GM12878 (cell line): ENCODE data around the gene PROSER3. TPM values are rescaled to one million over a fixed set of nuclear protein-coding genes. Genes with fewer than 3 reads are reported as not detected.

Experiments used
- ASH2L ChIP-seq: fragments of 300-600, 200-600 bp; sonication (generic); IDR thresholded peaks from 2 replicates; pipeline ENCODE4 v1.6.1; 2017; ENCODE audit warnings: low read depth, mild to moderate bottlenecking, borderline replicate concordance
- ATF7 ChIP-seq: fragments of 450-650 bp; IDR thresholded peaks from 2 replicates; pipeline ENCODE4 v1.6.1; 2016; ENCODE audit warnings: low read depth, mild to moderate bottlenecking
- BCL11A ChIP-seq: IDR thresholded peaks from 2 replicates; pipeline ENCODE4 v1.6.1; 2011; ENCODE audit warnings: low read depth, low read length
- BMI1 ChIP-seq: fragments of 450-650 bp; IDR thresholded peaks from 2 replicates; pipeline ENCODE4 v1.6.1; 2016; ENCODE audit warnings: mild to moderate bottlenecking, moderate library complexity, borderline replicate concordance
- CBFB ChIP-seq: IDR thresholded peaks from 2 replicates; pipeline ENCODE4 v1.6.1; 2016; ENCODE audit warnings: antibody characterized with exemption, low read depth
- CBX5 ChIP-seq: sonication (generic); IDR thresholded peaks from 2 replicates; pipeline ENCODE4 v1.6.1; 2016; ENCODE audit warnings: low read depth, moderate library complexity, mild to moderate bottlenecking, inconsistent platforms
- ESRRA ChIP-seq: IDR thresholded peaks from 2 replicates; pipeline ENCODE4 v1.6.1; 2012; ENCODE audit warnings: mild to moderate bottlenecking, low read length, improper control_type of control experiment
- GATAD2B ChIP-seq: fragments of 450-650 bp; conservative IDR thresholded peaks from 2 replicates; pipeline ENCODE4 v1.6.1; 2017; ENCODE audit warnings: low read depth, mild to moderate bottlenecking, moderate library complexity
- MXI1 ChIP-seq: fragments of 150-350 bp; IDR thresholded peaks from 2 replicates; pipeline ENCODE4 v1.6.1; 2011; ENCODE audit warnings: low read depth, mild to moderate bottlenecking, inconsistent platforms, low read length, improper control_type of control experiment
- NFIC ChIP-seq: IDR thresholded peaks from 2 replicates; pipeline ENCODE4 v1.6.1; 2012; ENCODE audit warnings: low read depth, mild to moderate bottlenecking, inconsistent platforms, low read length, moderate library complexity
- NFXL1 ChIP-seq: fragments of 450-650 bp; IDR thresholded peaks from 2 replicates; pipeline ENCODE4 v1.6.1; 2017; ENCODE audit warnings: antibody characterized with exemption, mild to moderate bottlenecking, borderline replicate concordance
- NFYB ChIP-seq: IDR thresholded peaks from 2 replicates; pipeline ENCODE4 v1.6.1; 2011; ENCODE audit warnings: low read depth, mild to moderate bottlenecking, low read length, improper control_type of control experiment, moderate library complexity; ENCODE audit not compliant: insufficient read depth
- POLR2A ChIP-seq: IDR thresholded peaks from 2 replicates; pipeline ENCODE4 v1.6.1; 2011; ENCODE audit warnings: low read depth, mild to moderate bottlenecking, low read length
- POLR2AphosphoS5 ChIP-seq: IDR thresholded peaks from 2 replicates; pipeline ENCODE4 v1.6.1; 2011; ENCODE audit warnings: mild to moderate bottlenecking, low read length, inconsistent platforms
- SIN3A ChIP-seq: IDR thresholded peaks from 2 replicates; pipeline ENCODE4 v1.6.1; 2012; ENCODE audit warnings: low read depth, low read length, improper control_type of control experiment
- SMAD1 ChIP-seq: fragments of 450-650 bp; IDR thresholded peaks from 2 replicates; pipeline ENCODE4 v1.6.1; 2018; ENCODE audit warnings: mild to moderate bottlenecking, low read depth; ENCODE audit not compliant: partially characterized antibody
- SMAD5 ChIP-seq: IDR thresholded peaks from 2 replicates; pipeline ENCODE4 v1.6.1; 2016; ENCODE audit warnings: antibody characterized with exemption, low read depth
- SREBF1 ChIP-seq: IDR thresholded peaks from 2 replicates; pipeline ENCODE4 v1.6.1; 2012; ENCODE audit warnings: mild to moderate bottlenecking, low read length
- SRF ChIP-seq, 2 experiments: IDR thresholded peaks; 2 replicates each; pipeline ENCODE4 v1.6.1; 2011; ENCODE audit warnings: low read depth in 2 of 2, low read length in 2 of 2, mild to moderate bottlenecking in 1 of 2, moderate library complexity in 1 of 2
- YBX1 ChIP-seq: fragments of 450-650 bp; IDR thresholded peaks from 2 replicates; pipeline ENCODE4 v1.6.1; 2016; ENCODE audit warnings: antibody characterized with exemption
- polyA plus RNA-seq, 11 experiments: library from polyadenylated mRNA; depleted of rRNA in 4 of 11; unstranded in 6 of 11; stranded (reverse) in 5 of 11; fragments of >200 nt; fragmentation: Nextera tagmentation in 4 of 11; fragmentation: Illumina TruSeq in 1 of 11; extraction: Ambion mirVana in 4 of 11; extraction: Trizol in 1 of 11; gene quantifications; 1 replicate in 1 of 11; 2 replicates in 10 of 11; pipeline versions ENCODE4 v1.2.1 to v1.2.3, GENCODE V29; 2011 to 2016; ENCODE audit warnings: inconsistent platforms in 2 of 11, missing spikeins in 2 of 11, low read depth in 1 of 11
- total RNA-seq, 4 experiments: library from RNA; depleted of rRNA in 3 of 4; stranded (reverse); fragments of >200 nt in 3 of 4; fragmentation: Illumina TruSeq in 1 of 4; extraction: Trizol in 1 of 4; gene quantifications; 2 replicates each; pipeline versions ENCODE4 v1.2.1 to v1.2.3, GENCODE V29; 2013 to 2021
- TF ChIP-seq, protein P1 (sequence below): IDR thresholded peaks from 2 replicates; pipeline ENCODE4 v1.6.1; 2012; ENCODE audit warnings: low read length, inconsistent platforms
- TF ChIP-seq, protein P2 (sequence below): fragments of 450-650 bp; IDR thresholded peaks from 2 replicates; pipeline ENCODE4 v1.6.1; 2016; ENCODE audit warnings: mild to moderate bottlenecking, moderate library complexity, borderline replicate concordance
- TF ChIP-seq, protein P3 (sequence below): fragments of 150-350 bp; IDR thresholded peaks from 2 replicates; pipeline ENCODE4 v1.6.1; 2014; ENCODE audit warnings: mild to moderate bottlenecking, low read depth, low read length
- TF ChIP-seq, protein P4 (sequence below): fragments of 450-650 bp; conservative IDR thresholded peaks from 2 replicates; pipeline ENCODE4 v1.6.1; 2017; ENCODE audit warnings: mild to moderate bottlenecking, moderate library complexity

The PROSER3 gene
- total and polyA plus RNA-seq, 10 of the 15 experiments (the other 5 are each of a cell fraction or from before 2014, with no cell fraction given) = 0.85 to 25.1 (median 9.6) TPM

DNA sequence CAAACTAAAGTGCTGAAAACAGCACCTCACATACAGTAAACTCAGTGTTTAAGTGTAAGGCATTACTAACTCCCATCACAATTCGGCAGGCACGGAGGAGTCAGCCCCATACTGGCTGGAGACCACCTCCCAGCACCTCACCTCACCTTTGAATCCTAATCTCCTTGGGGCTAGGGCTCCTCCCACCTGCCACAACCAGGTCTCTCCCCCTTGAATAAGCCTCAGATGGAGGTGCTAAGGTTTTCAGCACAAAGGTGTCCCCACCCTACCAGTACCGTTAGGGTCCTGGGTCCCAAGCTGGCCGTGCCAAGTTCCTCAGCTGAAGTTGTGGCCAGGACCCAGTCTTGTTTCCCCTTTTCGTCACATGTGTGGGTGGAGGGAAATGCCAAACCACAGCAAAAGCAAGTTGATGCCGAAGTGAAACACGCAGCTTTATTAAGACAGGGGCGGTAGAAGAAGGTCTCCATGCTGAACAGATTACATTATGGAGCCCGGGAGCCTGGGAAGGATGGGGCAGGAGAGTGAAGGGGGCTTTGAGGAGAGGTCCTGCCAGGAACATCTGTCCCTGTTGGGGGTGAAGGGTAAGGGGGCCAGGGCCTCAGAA is 15.8 kb upstream of the PROSER3 start, which contains the start of gene IGFLR1 (continued):
- TF ChIP-seq, protein P1, sequence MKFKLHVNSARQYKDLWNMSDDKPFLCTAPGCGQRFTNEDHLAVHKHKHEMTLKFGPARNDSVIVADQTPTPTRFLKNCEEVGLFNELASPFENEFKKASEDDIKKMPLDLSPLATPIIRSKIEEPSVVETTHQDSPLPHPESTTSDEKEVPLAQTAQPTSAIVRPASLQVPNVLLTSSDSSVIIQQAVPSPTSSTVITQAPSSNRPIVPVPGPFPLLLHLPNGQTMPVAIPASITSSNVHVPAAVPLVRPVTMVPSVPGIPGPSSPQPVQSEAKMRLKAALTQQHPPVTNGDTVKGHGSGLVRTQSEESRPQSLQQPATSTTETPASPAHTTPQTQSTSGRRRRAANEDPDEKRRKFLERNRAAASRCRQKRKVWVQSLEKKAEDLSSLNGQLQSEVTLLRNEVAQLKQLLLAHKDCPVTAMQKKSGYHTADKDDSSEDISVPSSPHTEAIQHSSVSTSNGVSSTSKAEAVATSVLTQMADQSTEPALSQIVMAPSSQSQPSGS = no peak
- 0 out of 2 replicates have a peak, but pooled peaks have one; percentile 13 for TF ChIP-seq BMI1
- TF ChIP-seq, protein P2, sequence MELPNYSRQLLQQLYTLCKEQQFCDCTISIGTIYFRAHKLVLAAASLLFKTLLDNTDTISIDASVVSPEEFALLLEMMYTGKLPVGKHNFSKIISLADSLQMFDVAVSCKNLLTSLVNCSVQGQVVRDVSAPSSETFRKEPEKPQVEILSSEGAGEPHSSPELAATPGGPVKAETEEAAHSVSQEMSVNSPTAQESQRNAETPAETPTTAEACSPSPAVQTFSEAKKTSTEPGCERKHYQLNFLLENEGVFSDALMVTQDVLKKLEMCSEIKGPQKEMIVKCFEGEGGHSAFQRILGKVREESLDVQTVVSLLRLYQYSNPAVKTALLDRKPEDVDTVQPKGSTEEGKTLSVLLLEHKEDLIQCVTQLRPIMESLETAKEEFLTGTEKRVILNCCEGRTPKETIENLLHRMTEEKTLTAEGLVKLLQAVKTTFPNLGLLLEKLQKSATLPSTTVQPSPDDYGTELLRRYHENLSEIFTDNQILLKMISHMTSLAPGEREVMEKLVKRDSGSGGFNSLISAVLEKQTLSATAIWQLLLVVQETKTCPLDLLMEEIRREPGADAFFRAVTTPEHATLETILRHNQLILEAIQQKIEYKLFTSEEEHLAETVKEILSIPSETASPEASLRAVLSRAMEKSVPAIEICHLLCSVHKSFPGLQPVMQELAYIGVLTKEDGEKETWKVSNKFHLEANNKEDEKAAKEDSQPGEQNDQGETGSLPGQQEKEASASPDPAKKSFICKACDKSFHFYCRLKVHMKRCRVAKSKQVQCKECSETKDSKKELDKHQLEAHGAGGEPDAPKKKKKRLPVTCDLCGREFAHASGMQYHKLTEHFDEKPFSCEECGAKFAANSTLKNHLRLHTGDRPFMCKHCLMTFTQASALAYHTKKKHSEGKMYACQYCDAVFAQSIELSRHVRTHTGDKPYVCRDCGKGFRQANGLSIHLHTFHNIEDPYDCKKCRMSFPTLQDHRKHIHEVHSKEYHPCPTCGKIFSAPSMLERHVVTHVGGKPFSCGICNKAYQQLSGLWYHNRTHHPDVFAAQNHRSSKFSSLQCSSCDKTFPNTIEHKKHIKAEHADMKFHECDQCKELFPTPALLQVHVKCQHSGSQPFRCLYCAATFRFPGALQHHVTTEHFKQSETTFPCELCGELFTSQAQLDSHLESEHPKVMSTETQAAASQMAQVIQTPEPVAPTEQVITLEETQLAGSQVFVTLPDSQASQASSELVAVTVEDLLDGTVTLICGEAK = peak; percentile 67; the same call in 1 of the 2 replicates
- TF ChIP-seq BCL11A = peak; percentile 91
- TF ChIP-seq ESRRA = no peak
- peak; percentile 97; the same call in 1 of the 2 replicates for TF ChIP-seq ASH2L
- peak; percentile 64 for TF ChIP-seq ATF7
- TF ChIP-seq MXI1 = peak; percentile 80; the same call in 1 of the 2 replicates
- TF ChIP-seq NFIC = peak; percentile 68; the same call in 1 of the 2 replicates
- TF ChIP-seq SMAD5 = peak; percentile 66; the same call in 1 of the 2 replicates
- TF ChIP-seq, protein P3, sequence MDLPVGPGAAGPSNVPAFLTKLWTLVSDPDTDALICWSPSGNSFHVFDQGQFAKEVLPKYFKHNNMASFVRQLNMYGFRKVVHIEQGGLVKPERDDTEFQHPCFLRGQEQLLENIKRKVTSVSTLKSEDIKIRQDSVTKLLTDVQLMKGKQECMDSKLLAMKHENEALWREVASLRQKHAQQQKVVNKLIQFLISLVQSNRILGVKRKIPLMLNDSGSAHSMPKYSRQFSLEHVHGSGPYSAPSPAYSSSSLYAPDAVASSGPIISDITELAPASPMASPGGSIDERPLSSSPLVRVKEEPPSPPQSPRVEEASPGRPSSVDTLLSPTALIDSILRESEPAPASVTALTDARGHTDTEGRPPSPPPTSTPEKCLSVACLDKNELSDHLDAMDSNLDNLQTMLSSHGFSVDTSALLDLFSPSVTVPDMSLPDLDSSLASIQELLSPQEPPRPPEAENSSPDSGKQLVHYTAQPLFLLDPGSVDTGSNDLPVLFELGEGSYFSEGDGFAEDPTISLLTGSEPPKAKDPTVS = no peak
- peak; percentile 95 for TF ChIP-seq POLR2AphosphoS5
- TF ChIP-seq, protein P4, sequence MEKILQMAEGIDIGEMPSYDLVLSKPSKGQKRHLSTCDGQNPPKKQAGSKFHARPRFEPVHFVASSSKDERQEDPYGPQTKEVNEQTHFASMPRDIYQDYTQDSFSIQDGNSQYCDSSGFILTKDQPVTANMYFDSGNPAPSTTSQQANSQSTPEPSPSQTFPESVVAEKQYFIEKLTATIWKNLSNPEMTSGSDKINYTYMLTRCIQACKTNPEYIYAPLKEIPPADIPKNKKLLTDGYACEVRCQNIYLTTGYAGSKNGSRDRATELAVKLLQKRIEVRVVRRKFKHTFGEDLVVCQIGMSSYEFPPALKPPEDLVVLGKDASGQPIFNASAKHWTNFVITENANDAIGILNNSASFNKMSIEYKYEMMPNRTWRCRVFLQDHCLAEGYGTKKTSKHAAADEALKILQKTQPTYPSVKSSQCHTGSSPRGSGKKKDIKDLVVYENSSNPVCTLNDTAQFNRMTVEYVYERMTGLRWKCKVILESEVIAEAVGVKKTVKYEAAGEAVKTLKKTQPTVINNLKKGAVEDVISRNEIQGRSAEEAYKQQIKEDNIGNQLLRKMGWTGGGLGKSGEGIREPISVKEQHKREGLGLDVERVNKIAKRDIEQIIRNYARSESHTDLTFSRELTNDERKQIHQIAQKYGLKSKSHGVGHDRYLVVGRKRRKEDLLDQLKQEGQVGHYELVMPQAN = no peak
- TF ChIP-seq POLR2A = peak; percentile 90
- peak; percentile 75 for TF ChIP-seq GATAD2B
- TF ChIP-seq NFXL1 = no peak
- peak; percentile 78; the same call in 1 of the 2 replicates for TF ChIP-seq SIN3A
- TF ChIP-seq SRF (IDR thresholded peaks at IDR 0.05; ENCODE audit: low read depth in 2 of 2, low read length in 2 of 2) = no peak
- no peak for TF ChIP-seq YBX1
- TF ChIP-seq CBX5 = no peak
- no peak for TF ChIP-seq SREBF1
- peak; percentile 89 for TF ChIP-seq SMAD1
- peak; percentile 99 for TF ChIP-seq CBFB
- TF ChIP-seq NFYB = no peak
